Esophagus muscularis mucosa (tissue), 4 donors: Measurements from ENCODE around the gene PRR5.

Experiments
- EP300 ChIP-seq: sonication (generic); formaldehyde crosslinking; IDR thresholded peaks from one replicate; pipeline ENCODE4 v1.6.1; 2017; ENCODE audit warnings: antibody characterized with exemption
- POLR2A ChIP-seq: fragments of 450-650 bp; IDR thresholded peaks from one replicate; pipeline ENCODE4 v1.6.1; 2017; ENCODE audit warnings: antibody characterized with exemption, moderate library complexity, mild to moderate bottlenecking, low read depth
- POLR2AphosphoS5 ChIP-seq, 2 donors: sonication (generic); formaldehyde crosslinking; IDR thresholded peaks; one replicate each; pipeline ENCODE4 v1.6.1; 2017; ENCODE audit warnings: antibody characterized with exemption in 2 of 2
- TF ChIP-seq, protein P1 (sequence below), 3 experiments: fragments of 200-600 bp in 2 of 3; fragments of 450-650 bp in 1 of 3; sonication (generic) in 2 of 3; IDR thresholded peaks; one replicate each; pipeline ENCODE4 v1.5.1; 2017 to 2019; ENCODE audit warnings: antibody characterized with exemption in 3 of 3, mild to moderate bottlenecking in 2 of 3, moderate library complexity in 1 of 3

GRCh38 chr22:44704159-44705021 is 2.4 kb downstream of the PRR5 start:
- TF ChIP-seq, protein P1, sequence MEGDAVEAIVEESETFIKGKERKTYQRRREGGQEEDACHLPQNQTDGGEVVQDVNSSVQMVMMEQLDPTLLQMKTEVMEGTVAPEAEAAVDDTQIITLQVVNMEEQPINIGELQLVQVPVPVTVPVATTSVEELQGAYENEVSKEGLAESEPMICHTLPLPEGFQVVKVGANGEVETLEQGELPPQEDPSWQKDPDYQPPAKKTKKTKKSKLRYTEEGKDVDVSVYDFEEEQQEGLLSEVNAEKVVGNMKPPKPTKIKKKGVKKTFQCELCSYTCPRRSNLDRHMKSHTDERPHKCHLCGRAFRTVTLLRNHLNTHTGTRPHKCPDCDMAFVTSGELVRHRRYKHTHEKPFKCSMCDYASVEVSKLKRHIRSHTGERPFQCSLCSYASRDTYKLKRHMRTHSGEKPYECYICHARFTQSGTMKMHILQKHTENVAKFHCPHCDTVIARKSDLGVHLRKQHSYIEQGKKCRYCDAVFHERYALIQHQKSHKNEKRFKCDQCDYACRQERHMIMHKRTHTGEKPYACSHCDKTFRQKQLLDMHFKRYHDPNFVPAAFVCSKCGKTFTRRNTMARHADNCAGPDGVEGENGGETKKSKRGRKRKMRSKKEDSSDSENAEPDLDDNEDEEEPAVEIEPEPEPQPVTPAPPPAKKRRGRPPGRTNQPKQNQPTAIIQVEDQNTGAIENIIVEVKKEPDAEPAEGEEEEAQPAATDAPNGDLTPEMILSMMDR (IDR thresholded peaks at IDR 0.05), result no peak
- TF ChIP-seq POLR2A (no peak), POLR2AphosphoS5 (IDR thresholded peaks at IDR 0.05) (no peak), EP300 (no peak)
